Endothelial cell of umbilical vein (primary cell): Measurements from ENCODE around the gene BCO1.

Experiments
- CTCF ChIP-seq, 2 donors: IDR thresholded peaks; 1 replicate in 1 of 2; 2 replicates in 1 of 2; pipeline ENCODE4 v1.5.1; 2011; ENCODE audit warnings: low read length in 2 of 2, mild to moderate bottlenecking in 2 of 2, moderate library complexity in 2 of 2, control low read depth in 1 of 2, inconsistent platforms in 1 of 2, low read depth in 1 of 2; ENCODE audit not compliant: insufficient read depth in 1 of 2; ENCODE audit errors: extremely low read depth in 1 of 2
- EZH2 ChIP-seq: IDR thresholded peaks from 2 replicates; pipeline ENCODE4 v1.6.1; 2012; ENCODE audit warnings: borderline replicate concordance, low read depth, mild to moderate bottlenecking, moderate library complexity, low read length, inconsistent platforms; ENCODE audit not compliant: severe bottlenecking
- FOS ChIP-seq: IDR thresholded peaks from 2 replicates; pipeline ENCODE4 v1.6.1; 2011; ENCODE audit warnings: mild to moderate bottlenecking, low read length, moderate library complexity, borderline replicate concordance; ENCODE audit not compliant: insufficient read depth
- JUN ChIP-seq: IDR thresholded peaks from 2 replicates; pipeline ENCODE4 v1.6.1; 2011; ENCODE audit warnings: borderline replicate concordance, low read depth; ENCODE audit not compliant: insufficient read length, insufficient read depth
- MAX ChIP-seq: IDR thresholded peaks from 2 replicates; pipeline ENCODE4 v1.6.1; 2011; ENCODE audit not compliant: insufficient read depth, insufficient read length
- MYC ChIP-seq: IDR thresholded peaks from one replicate; pipeline ENCODE4 v1.6.1; 2011; ENCODE audit warnings: mild to moderate bottlenecking, low read depth, low read length
- POLR2A ChIP-seq: IDR thresholded peaks from 2 replicates; pipeline ENCODE4 v1.6.1; 2012; ENCODE audit warnings: low read depth, mild to moderate bottlenecking, control low read depth, low read length
- POLR2AphosphoS5 ChIP-seq: IDR thresholded peaks from 2 replicates; pipeline ENCODE4 v1.6.1; 2012; ENCODE audit warnings: low read depth, mild to moderate bottlenecking, control low read depth, low read length, moderate library complexity; ENCODE audit not compliant: insufficient read depth

- no peak for TF ChIP-seq JUN
- no peak for TF ChIP-seq MAX
- TF ChIP-seq CTCF (IDR thresholded peaks at IDR 0.05; ENCODE audit: extremely low read depth in 1 of 2, insufficient read depth in 1 of 2, low read depth in 1 of 2, low read length in 2 of 2), result no peak
- no peak for TF ChIP-seq POLR2A
- TF ChIP-seq POLR2AphosphoS5, result no peak
- no peak for TF ChIP-seq EZH2
- no peak for TF ChIP-seq MYC
- TF ChIP-seq FOS, result no peak
Observed at GRCh38 chr16:81229811-81230210, 8.7 kb upstream of the BCO1 start.
